MM.1S (cell line): Measurements from ENCODE around the gene HPSE2.

Experiments
- DNase-seq: peaks from one replicate; pipeline ENCODE4 v3.0.0-alpha.2; 2015
- H2AFZ ChIP-seq: fragments of 300-600 bp; sonication (generic); 2 replicates; pipeline ENCODE4 v1.6.0; 2016; ENCODE audit warnings: antibody characterized with exemption, low read length
- H3F3A ChIP-seq: fragments of 300-600 bp; sonication (generic); 2 replicates; pipeline ENCODE4 v1.6.1; 2016; ENCODE audit warnings: mild to moderate bottlenecking, antibody characterized with exemption, low read length, moderate library complexity, mixed read lengths; ENCODE audit not compliant: insufficient read depth
- H3K27ac ChIP-seq: fragments of 300-600 bp; sonication (generic); 2 replicates; pipeline ENCODE4 v1.5.1; 2016; ENCODE audit warnings: mild to moderate bottlenecking, low read length
- H3K27me3 ChIP-seq: fragments of 300-600 bp; sonication (generic); replicated peaks from 2 replicates; pipeline ENCODE4 v1.6.0; 2016; ENCODE audit warnings: low read length; ENCODE audit not compliant: insufficient read depth
- H3K36me3 ChIP-seq: fragments of 300-600 bp; sonication (generic); replicated peaks from 2 replicates; pipeline ENCODE4 v1.6.1; 2016; ENCODE audit warnings: mild to moderate bottlenecking, low read length, mixed read lengths; ENCODE audit not compliant: insufficient read depth
- H3K4me1 ChIP-seq: fragments of 300-600 bp; sonication (generic); 2 replicates; pipeline ENCODE4 v1.6.1; 2016; ENCODE audit warnings: low read length, mixed read lengths
- H3K4me2 ChIP-seq: fragments of 300-600 bp; sonication (generic); 2 replicates; pipeline ENCODE4 v1.6.0; 2016; ENCODE audit warnings: low read depth, low read length
- H3K4me3 ChIP-seq: fragments of 300-600 bp; sonication (generic); 2 replicates; pipeline ENCODE4 v1.5.1; 2016; ENCODE audit warnings: low read length, mixed read lengths
- H3K79me2 ChIP-seq: fragments of 300-600 bp; sonication (generic); 2 replicates; pipeline ENCODE4 v1.6.1; 2016; ENCODE audit warnings: mixed run types, low read length, mixed read lengths
- H3K9ac ChIP-seq: fragments of 300-600 bp; sonication (generic); 2 replicates; pipeline ENCODE4 v1.6.1; 2016; ENCODE audit warnings: low read length, mixed read lengths
- H3K9me2 ChIP-seq: fragments of 300-600 bp; sonication (generic); replicated peaks from 2 replicates; pipeline ENCODE4 v1.6.1; 2016; ENCODE audit warnings: mild to moderate bottlenecking, low read length, mixed read lengths; ENCODE audit not compliant: insufficient read depth
- H3K9me3 ChIP-seq: fragments of 300-600 bp; sonication (generic); replicated peaks from 2 replicates; pipeline ENCODE4 v1.6.1; 2016; ENCODE audit warnings: mild to moderate bottlenecking, low read length, mixed read lengths; ENCODE audit not compliant: insufficient read depth
- H4K20me1 ChIP-seq: fragments of 300-600 bp; sonication (generic); 2 replicates; pipeline ENCODE4 v1.6.1; 2016; ENCODE audit warnings: mild to moderate bottlenecking, low read length, moderate library complexity, mixed read lengths; ENCODE audit not compliant: insufficient read depth
- EZH2 ChIP-seq: fragments of 300-600 bp; sonication (generic); optimal IDR thresholded peaks from 2 replicates; pipeline ENCODE3; 2017; ENCODE audit warnings: low read depth, mild to moderate bottlenecking, antibody characterized with exemption, low read length, mixed read lengths
- EZH2phosphoT487 ChIP-seq: fragments of 300-600 bp; sonication (generic); IDR thresholded peaks from 2 replicates; pipeline ENCODE4 v1.6.1; 2018; ENCODE audit warnings: antibody characterized with exemption, low read length
- TF ChIP-seq, protein P1 (sequence below): fragments of 300-600 bp; sonication (generic); IDR thresholded peaks from 2 replicates; pipeline ENCODE4 v1.5.1; 2016; ENCODE audit warnings: antibody characterized with exemption, low read length, mixed read lengths

The HPSE2 gene

DNA sequence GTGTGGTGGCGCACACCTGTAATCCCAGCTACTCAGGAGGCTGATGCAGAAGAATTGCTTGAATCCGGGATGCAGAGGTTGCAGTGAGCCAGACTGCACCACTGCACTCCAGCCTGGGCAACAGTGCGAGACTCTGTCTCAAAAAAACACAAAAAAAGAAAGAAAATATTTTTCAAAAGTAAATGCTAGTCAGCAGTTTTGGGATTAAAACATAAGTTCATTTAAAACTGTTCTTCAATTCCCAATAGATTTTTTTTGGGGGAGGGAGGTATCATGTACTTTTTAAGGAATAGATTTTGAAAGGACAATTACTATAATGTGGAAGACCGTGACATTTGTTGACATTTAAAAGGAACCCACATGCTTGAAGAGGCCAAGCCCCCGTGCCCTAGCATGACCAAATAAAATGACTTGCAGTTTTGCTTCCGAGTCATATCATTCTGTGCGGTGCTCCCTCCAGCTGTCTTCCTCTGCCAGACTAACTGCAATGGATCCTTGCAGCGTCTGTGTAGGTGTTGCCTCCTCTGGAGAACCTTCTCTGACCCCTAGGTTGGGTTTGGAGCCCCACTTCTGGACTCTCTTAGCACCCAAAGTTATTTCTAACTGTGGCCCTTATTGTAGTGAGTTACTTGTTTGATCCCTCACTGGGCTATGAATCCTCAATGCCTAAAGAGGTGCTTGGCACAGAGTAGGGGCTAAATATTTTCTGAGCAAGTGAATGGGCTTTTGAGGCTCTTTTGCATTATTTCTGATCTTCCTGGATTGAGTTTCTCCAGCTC lies 771.5 kb downstream of the HPSE2 start:
- no peak overlapping the region for H3K4me2 ChIP-seq
- no peak overlapping the region for H3K27ac ChIP-seq
- no peaks in the 10 kb centered on the region for H3F3A ChIP-seq
- H3K79me2 ChIP-seq = no peaks in the 10 kb centered on the region
- H4K20me1 ChIP-seq = no peaks in the 10 kb centered on the region
- H3K9ac ChIP-seq = no peak overlapping the region
- H3K27me3 ChIP-seq = no peaks in the 10 kb centered on the region
- H3K9me3 ChIP-seq = no peaks in the 10 kb centered on the region
- H2AFZ ChIP-seq = no peak overlapping the region
- TF ChIP-seq EZH2phosphoT487 = no peak
- no peak for TF ChIP-seq EZH2
- TF ChIP-seq, protein P1, sequence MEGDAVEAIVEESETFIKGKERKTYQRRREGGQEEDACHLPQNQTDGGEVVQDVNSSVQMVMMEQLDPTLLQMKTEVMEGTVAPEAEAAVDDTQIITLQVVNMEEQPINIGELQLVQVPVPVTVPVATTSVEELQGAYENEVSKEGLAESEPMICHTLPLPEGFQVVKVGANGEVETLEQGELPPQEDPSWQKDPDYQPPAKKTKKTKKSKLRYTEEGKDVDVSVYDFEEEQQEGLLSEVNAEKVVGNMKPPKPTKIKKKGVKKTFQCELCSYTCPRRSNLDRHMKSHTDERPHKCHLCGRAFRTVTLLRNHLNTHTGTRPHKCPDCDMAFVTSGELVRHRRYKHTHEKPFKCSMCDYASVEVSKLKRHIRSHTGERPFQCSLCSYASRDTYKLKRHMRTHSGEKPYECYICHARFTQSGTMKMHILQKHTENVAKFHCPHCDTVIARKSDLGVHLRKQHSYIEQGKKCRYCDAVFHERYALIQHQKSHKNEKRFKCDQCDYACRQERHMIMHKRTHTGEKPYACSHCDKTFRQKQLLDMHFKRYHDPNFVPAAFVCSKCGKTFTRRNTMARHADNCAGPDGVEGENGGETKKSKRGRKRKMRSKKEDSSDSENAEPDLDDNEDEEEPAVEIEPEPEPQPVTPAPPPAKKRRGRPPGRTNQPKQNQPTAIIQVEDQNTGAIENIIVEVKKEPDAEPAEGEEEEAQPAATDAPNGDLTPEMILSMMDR = no peak
- DNase-seq = no peak
- no peaks in the 10 kb centered on the region for H3K36me3 ChIP-seq
- H3K4me1 ChIP-seq = peaks cover 5% of the 10 kb centered on the region
- no peaks in the 10 kb centered on the region for H3K9me2 ChIP-seq
- no peak overlapping the region for H3K4me3 ChIP-seq

DNA sequence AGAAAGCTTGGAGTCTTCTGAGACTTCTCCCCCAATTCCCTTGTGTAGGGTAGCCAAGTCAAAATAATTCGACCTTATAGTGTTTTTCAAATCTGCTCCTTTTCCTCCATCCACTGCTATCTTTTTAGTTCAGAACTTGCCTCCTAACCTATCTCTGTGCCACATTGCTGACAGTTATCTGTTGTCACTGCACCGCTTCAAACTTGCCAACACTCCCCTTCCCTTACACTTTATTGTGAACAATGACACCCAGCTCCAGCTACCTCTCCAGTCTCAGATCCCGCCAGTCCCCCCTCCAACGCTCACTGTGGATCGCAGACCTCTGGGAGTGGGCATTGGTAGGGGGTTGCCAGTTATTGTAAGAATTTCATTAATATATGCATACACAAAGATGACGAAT lies 772.6 kb downstream of the HPSE2 start:
- H3K27me3 ChIP-seq = no peaks in the 10 kb centered on the region
- H3K27ac ChIP-seq = no peak overlapping the region
- no peak overlapping the region for H2AFZ ChIP-seq
- H3K79me2 ChIP-seq = no peaks in the 10 kb centered on the region
- peaks cover 5% of the 10 kb centered on the region for H3K4me1 ChIP-seq
- H3K9ac ChIP-seq = no peak overlapping the region
- TF ChIP-seq EZH2phosphoT487 (no peak), EZH2 (no peak)
- TF ChIP-seq, protein P1 = no peak
- H3K4me3 ChIP-seq = no peak overlapping the region
- no peaks in the 10 kb centered on the region for H3F3A ChIP-seq
- H3K9me3 ChIP-seq = no peaks in the 10 kb centered on the region
- no peaks in the 10 kb centered on the region for H3K9me2 ChIP-seq
- H3K36me3 ChIP-seq = no peaks in the 10 kb centered on the region
- H4K20me1 ChIP-seq = no peaks in the 10 kb centered on the region
- no peak for DNase-seq
- H3K4me2 ChIP-seq = no peak overlapping the region

DNA sequence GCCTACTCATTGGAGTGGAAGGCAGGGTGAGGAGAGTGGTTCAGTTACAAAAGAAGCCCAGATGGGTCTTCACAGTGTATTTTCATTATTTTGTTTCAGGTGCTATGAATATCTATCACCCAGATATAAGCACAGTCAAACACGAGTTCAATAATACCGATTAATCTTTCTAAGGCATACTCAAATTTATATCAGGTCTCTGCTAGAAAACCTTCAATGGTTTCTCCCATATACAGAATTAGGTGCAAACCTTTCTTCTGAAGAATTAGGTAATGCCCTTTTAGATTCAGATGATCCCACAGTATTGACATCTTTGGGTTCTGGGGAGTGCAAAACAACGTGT lies 774.2 kb downstream of the HPSE2 start:
- H3K27ac ChIP-seq = no peak overlapping the region
- no peaks in the 10 kb centered on the region for H3K9me3 ChIP-seq
- H2AFZ ChIP-seq = no peak overlapping the region
- H3K4me3 ChIP-seq = no peak overlapping the region
- no peak overlapping the region for H3K9ac ChIP-seq
- TF ChIP-seq EZH2phosphoT487 (no peak), EZH2 (no peak)
- TF ChIP-seq, protein P1 = no peak
- no peak for DNase-seq
- no peaks in the 10 kb centered on the region for H3K9me2 ChIP-seq
- H3K4me1 ChIP-seq = no peaks in the 10 kb centered on the region
- no peaks in the 10 kb centered on the region for H3K36me3 ChIP-seq
- no peaks in the 10 kb centered on the region for H3K27me3 ChIP-seq
- no peaks in the 10 kb centered on the region for H3K79me2 ChIP-seq
- H3K4me2 ChIP-seq = no peak overlapping the region
- no peaks in the 10 kb centered on the region for H4K20me1 ChIP-seq
- no peaks in the 10 kb centered on the region for H3F3A ChIP-seq
